HG02610 (cell line): ENCODE data around the gene ARMC12.
"Not testable (repeated sequence)": the region's sequence is repeated elsewhere in the genome, so short reads cannot be mapped to it uniquely, and the experiment has no call there.

Source experiments
- ATAC-seq: cut with Tn5 transposase; IDR thresholded peaks from one replicate; pipeline ENCODE4 v1.9.1; 2021; ENCODE audit warnings: mild to moderate bottlenecking, moderate library complexity; ENCODE audit not compliant: unreplicated experiment

The ARMC12 gene, protein sequence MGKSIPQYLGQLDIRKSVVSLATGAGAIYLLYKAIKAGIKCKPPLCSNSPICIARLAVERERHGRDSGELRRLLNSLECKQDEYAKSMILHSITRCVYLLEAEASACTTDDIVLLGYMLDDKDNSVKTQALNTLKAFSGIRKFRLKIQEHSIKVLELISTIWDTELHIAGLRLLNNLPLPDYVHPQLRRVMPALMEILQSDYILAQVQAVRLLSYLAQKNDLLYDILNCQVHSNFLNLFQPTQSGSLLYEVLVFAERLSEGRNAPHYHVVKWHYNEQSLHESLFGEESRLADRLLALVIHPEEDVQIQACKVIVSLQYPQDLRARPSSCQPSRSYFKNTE

DNA sequence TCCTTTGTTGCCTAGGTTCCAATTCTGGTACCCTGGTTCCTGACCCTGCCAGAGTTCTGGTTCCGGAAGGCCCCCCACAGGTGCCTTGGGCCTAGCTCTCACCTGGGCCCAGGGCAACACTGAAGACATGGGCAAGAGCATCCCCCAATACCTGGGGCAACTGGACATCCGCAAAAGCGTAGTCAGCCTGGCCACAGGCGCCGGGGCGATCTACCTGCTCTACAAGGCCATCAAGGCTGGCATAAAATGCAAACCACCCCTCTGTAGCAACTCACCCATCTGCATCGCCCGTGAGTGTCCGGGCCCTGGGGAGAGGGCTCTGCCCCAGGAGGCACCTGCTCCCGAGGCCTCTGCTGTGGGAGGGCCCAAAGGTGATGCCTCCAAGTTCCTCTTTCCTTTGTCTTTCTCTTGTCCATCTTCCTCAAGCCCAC lies at the start of gene ARMC12:
Gene ARMC12, plus strand, starts transcription at position 51 of the 431 bp plus-strand sequence. Its CDS starts 77 bp downstream, at position 128.
- no peak for ATAC-seq

DNA sequence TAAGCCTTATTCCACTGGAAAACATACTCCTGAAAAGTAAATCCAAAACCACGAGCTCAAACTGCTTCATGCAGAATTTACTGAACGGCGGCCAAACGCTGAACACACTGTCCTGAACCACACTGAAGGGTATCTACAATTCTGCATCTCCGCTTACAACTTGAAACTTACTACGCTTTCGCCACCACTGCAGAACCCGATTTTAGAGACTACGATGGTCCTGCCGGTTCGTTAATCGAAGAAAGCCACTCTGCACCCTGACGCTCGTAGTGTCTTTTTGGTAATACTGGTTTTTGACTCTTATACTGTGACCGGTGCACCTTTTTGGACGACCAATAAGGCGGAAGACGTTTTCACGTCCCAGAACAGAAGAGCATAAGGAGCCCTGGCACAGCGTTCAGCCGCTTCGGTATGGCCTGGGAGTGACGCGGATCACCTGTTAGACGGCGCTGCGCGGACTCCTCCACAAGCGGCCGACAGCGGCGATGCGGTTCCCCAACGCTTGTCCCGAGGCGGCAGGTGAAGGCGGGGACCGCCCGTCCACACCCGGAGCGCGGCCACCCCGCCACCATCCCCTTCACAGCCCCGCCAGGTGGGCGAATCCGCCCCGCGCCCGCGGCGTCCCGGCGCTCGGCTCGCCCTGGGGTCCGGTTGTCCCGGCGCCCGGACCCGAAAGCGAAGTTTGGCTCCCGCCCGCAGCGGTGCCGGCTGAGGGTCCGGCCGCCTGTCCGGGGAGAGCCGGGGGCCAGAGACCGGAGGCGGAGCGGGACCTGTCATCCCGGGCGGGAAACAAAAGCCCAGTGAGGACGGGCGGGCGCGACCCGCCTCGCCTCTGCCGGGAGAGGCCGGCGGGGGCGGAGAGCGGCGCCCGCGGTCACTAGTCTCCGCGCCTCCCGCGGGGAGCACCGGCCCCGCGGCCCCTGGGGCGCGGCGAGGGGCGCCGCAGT lies 48.9 kb upstream of the ARMC12 start:
- ATAC-seq: peak; percentile 31

DNA sequence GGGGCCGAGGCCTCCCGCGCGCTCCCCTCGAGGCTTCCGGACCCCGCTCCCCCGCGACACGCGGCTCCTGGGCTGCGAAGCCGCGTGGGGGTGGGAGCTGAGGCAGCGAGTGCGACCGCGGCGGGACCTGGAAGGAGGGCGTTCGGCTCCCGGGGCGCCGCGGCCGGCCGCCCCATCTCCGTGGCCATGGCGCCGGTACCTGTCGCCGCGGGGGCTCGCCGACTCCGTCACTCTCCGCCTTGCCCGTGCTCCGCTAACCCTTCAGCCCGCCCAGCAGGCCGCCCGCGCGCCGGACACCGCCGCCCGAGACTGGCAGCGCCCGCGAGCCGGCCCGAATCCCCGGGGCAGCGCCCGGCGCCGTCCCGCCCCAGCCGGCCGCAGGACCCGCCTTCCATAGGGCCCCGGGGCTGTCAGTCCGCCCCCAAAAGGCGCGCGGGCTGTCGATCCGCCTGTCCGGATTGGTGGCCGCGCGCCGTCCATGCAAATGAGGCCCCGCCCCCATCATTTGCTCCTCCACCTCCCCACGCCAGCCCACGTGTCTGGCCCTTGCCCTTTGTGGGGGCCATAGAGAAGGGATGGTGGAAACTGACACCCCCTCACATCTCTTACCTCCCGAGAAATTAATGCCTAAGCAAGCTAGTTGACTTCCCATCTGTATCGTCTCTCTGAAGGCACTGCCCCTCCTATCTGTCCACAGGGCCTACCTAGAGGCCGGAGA lies 48.1 kb upstream of the ARMC12 start, which contains the start of gene FKBP5:
Gene FKBP5, minus strand, starts transcription at position 311 of the 718 bp plus-strand sequence. CDS start 46,091 bp downstream, outside the sequence.
- peak; percentile 93 for ATAC-seq

DNA sequence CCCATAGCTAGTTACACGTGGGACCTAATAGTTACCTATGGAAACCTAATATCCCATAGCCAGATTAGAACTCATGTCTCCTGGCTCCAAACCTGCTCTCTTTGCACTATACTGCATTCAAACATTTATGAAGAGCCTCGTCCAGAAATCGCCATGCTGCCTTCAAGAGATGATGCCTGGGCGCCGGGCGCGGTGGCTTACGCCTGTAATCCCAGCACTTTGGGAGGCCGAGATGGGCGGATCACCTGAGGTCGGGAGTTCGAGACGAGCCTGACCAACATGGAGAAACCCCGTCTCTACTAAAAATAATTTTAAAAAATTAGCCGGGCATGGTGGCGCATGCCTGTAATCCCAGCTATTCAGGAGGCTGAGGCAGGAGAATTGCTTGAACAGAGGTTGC lies 46.8 kb upstream of the ARMC12 start:
- ATAC-seq: not testable (repeated sequence)

DNA sequence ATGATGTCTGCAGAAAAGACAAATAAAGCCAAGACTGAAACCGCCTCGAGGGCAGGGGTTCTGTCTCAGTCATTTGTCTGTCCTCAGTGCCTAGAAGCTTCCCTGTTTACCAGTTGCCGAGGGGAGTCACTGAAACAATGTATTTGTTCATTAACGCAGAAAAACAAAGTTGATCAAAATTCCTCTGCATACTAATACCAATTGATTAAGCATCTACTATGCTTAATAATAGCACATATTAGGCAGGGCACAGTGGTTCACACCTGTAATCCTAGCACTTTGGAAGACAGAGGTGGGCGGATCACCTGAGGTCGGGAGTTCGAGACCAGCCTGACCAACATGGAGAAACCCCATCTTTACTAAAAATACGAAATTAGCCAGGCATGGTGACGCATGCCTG lies 46.3 kb upstream of the ARMC12 start:
- ATAC-seq: no peak

DNA sequence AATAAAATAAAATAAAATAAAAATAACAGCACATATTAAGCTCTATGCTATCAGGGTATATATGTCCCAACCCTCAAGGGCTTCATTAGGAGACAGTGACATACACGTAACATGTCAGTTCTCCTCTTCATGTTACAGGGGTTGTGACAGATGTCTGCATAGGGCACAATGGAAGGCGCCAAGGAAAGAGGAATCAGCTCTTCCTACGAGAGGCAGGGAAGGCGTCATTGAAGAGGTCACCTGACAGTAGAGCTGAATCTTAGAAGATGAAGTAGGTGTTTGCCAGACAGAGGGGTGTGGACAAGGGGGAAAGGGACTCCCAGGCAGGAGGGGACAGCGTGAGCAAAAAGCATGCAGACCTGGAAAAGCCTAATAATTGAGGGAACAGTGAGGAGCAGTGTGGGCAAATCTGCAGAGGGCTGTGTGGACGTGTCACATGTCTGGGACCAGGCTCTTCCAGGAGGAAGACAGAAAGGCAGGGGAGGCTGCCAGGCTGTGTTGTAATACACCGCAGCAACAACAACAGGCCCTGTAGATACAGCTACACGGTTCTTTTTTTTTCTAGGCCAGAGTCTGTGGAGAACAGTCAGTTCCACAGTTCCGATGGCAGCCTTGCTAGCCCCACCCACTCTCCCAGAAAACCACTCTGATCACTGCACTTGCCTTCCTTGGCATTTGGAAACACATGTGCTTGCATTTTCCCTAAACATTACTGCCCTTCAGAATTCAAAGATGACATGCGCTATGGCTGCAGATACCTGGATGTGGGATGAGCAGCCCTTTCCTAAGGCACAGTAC lies 45.6 kb upstream of the ARMC12 start:
- ATAC-seq: no peak

DNA sequence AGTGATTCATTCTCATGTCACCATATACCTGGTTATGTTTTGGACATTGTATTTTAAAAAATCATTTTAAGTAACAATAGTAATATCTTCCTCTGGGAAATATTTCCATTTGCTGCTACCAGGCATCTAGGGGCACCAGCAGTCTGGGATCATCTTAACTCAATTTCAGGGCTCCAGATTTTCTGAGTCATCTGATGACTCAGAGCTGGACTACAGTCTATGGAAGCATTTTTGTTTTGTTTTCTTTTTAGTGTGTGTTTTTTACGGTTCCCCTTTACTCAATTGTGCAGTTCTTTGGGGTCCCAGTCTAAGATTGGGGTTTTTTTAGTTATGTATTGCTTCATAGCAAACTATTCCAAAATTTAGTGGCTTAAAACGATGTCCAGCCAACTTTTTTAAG lies 42.4 kb upstream of the ARMC12 start:
- ATAC-seq: no peak

DNA sequence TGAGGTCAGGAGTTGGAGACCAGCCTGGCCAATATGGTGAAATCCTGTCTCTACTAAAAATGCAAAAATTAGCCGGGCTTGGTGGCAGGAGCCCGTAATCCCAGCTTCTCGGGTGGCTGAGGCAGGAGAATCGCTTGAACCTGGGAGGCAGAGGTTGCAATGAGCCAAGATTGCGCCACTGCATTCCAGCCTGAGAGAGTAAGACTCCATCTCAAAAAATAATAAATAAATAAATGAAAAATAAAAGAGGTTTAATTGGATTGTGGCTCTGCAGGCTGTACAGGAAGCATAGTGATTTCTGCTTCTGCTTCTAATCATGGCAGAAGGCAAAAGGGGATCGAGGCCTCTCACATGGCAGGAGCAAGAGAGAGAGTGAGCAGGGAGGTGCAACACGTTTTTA lies 38.4 kb upstream of the ARMC12 start:
- ATAC-seq: not testable (repeated sequence)

DNA sequence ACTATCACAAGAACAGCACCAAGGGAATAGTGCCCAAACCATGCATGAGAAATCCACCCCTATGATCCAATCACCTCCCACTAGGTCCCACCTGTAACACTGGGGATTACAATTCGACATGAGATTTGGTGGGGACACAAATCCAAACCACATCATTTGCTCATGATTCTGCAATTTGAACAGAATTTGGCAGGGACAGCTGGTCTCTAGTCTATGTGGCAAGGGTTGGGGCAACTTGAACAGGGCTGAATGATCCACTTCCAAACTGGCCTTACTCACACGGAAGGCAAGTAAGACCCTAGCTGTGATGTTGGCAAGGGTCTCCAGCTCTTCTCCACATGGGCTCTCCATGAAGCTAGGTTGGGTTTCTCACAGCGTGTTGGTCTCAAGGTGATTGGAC lies 38.0 kb upstream of the ARMC12 start:
- no peak for ATAC-seq

DNA sequence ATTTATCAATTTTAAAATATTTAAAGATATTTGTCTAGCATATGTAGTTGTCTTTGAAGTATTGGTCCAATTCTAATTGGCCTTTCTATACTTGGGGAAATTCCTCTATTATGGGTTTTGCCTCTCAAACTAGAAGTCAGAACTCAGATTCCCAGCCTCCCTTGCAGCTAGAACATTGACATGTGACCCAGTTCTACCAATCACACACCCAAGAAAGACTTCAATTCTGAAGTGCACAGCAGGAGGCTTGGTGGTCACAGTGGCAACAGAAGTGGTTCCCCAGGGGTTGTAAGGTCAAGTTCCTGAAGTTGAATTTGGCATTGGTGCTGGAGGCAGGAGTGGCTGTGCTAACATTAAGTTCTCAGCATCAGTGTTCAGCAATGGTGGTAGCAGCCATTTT lies 33.3 kb upstream of the ARMC12 start:
- no peak for ATAC-seq

DNA sequence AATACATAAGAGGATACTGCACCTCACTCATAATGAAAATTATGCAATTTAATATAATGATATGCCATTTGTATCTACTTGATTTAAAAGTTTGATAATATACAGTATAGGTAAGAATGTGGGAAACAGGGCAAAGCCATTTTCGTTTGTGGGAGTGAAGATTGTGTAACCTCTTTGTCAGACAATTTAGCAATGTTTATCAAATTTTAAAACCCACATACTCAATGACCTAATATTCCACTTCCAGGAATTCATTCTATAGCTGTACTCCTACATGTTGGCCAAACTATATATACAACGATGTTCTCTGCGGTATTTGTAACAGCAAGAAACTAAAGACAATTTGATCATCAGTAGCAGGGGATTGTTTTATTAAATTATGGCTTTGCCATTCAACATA lies 30.4 kb upstream of the ARMC12 start:
- ATAC-seq: no peak

DNA sequence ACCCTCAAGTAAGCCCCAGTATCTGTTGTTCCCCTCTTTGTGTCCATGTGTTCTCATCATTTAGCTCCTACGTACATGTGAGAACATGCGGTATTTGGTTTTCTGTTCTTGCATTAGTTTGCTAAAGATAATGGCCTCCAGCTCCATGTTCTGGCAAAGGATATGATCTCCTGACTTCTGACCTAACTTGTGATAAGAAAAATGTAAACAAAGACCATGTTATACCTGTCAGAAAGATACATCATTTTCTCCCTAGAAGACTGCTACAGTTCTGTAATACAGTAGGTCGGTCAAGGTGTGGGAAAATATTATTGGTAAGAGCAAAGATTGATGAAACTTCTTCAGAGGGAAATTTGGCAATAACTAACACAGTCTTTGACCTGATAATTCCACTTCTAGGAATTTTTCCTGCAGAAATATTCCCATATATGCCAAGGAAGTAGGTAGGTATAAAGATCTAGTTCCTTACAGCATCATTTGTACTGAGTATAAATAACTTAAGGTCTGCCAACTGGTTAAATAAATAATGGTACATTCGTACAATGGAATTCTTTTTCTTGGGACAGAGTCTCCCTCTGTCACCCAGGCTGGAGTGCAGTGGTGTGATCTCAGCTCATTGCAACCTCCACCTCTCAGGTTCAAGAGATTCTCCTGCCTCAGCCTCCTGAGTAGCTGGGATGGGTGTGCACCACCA lies 29.0 kb upstream of the ARMC12 start:
- no peak for ATAC-seq

DNA sequence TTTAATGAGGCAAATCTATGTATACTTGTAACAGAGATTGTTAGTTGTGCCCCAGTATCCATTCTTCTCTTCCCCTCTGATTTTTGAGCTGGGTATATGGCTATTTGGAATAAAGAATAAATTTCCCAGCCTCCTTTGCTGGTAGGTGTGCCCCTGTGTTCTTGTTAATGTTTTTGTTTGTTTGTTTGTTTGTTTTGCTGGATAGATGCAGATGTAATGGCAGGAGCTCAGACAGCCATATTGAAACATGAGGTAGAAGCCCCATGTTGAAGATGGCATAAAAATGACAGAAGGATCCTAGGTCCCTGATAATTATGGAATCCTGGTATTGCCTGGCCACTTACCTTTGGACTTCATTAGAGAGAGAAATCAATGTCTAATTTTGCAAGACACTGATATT lies 28.2 kb upstream of the ARMC12 start:
- no peak for ATAC-seq

DNA sequence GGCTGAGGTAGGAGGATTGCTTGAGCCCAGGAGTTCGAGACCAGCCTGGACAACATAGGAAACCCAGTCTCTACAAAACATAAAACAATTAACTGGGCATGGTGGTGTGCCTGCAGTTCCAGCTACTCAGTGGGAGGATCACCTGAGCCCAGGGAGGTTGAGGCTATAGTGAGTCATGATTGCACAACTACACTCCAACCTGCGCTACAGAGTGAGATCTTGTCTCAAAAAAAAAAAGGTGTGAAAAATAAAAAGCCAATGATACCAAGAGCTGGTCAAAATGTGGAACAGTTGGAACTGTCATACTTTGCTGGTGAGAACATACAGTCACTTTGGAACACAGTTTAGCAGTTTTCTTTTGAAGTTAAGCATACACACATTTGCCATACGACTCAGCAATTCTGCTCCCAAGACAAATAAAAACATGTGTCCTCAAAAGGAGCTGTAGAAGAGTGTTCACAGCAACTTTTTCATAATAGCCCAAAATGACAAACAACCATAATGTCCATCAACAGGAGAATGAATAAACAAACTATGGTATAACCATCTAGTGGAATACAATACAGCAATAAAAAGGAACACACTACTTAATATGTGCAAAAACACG lies 26.5 kb upstream of the ARMC12 start:
- no peak for ATAC-seq

DNA sequence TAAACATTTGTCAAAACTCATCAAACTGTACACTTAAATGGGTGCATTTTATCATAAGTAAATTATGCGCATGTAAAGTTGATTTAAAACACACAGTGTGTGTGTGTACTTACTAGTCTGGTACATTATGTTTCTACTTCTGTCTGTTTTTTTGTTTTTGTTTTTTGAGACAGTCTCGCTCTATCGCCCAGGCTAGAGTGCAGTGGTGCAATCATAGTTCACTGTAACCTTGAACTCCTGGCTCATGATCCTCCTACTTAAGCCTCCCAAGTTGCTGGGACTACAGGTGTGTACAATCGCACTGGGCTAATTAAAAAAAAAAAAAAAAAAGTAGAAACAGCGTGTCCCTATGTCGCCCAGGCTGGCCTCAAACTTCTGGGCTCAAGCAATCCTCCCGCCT lies 25.1 kb upstream of the ARMC12 start:
- ATAC-seq: no peak

DNA sequence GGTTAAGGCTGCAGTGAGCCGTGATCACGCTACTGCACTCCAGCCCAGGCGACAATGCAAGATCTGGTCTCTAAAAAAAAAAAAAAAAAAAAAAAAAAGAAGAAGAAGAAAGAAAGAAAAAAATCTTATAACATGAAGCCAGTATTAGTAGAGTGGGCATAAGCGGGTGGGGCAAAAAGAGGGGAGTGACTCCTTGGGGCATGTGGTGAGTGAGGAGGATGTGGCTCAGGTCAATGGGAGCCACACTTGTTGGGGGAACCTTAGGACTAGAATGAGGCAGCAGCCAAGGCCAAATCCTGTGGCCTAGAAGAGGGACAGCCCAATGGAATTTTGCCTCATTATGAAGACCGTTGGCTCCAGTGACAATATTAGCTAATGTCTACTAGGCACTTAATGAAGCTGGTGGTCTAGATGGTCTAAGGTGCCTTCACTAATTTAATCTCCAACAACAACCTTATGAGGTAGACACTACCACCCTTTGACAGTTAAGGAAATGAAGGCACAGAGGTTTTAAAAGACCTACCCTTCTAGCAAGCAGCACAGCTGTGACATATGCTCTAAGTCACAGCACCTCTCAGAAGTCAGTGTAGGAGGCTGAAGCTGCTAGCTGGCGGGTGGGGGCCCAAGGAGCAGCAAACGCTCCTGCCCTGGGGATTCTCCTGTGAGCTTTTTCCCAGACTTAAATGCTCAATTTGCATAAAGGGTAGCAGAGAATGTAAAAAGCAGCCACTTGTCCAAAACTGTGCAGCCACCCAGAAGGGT lies 23.6 kb upstream of the ARMC12 start:
- no peak for ATAC-seq

DNA sequence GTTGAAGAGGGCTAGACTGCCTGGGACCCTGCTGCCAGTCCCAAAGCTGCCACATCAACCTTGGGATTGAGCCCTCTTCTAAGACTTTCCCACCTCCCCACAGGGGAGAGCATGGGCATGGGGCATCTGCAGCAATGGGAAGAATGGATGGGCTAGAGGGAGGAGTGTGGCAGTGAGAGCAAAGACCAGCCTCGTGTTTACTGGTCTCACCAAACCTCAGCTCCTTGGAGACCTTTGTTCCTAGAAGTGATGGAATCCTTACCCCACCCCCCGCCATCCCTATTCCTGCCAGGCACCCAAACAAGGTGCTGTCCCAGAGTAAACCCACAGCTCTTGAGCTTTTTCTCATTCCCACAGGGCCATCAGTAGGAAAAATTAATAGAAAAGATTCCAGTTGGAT lies 20.0 kb upstream of the ARMC12 start:
- no peak for ATAC-seq
